ENCODE data around the gene ERO1A.
A peak's percentile ranks its signal among the peaks of the same experiment; 100 is the strongest.

ERO1A gene

GRCh38 chr14:52694761-52695480 is 437 bp downstream of the ERO1A start:
- no peaks in the 10 kb centered on the region for H3K9me3 ChIP-seq
- no peaks in the 10 kb centered on the region for H3K36me3 ChIP-seq
- H3K27ac ChIP-seq = peak overlapping the region; percentile 98
- peak overlapping the region; percentile 73 to 95 for H3K4me3 ChIP-seq (ENCODE audit: low read depth in 1 of 2, low read length in 1 of 2)
- no peaks in the 10 kb centered on the region for H3K27me3 ChIP-seq
- TF ChIP-seq CTCF (IDR thresholded peaks at IDR 0.05) = peak; percentile 22
- H3K4me1 ChIP-seq (ENCODE audit: control insufficient read depth in 1 of 2, insufficient read depth in 1 of 2, low read depth in 1 of 2, low read length in 1 of 2) = peaks cover 53 to 57% of the 10 kb centered on the region in 2 experiments

GRCh38 chr14:52693532-52693931 is 1.8 kb downstream of the ERO1A start:
- peak overlapping the region; percentile 98 for H3K27ac ChIP-seq
- H3K4me3 ChIP-seq (ENCODE audit: low read depth in 1 of 2, low read length in 1 of 2) = no peak overlapping the region
- no peaks in the 10 kb centered on the region for H3K27me3 ChIP-seq
- H3K36me3 ChIP-seq = no peaks in the 10 kb centered on the region
- no peak for TF ChIP-seq CTCF (IDR thresholded peaks at IDR 0.05)
- H3K9me3 ChIP-seq = no peaks in the 10 kb centered on the region
- H3K4me1 ChIP-seq (ENCODE audit: control insufficient read depth in 1 of 2, insufficient read depth in 1 of 2, low read depth in 1 of 2, low read length in 1 of 2) = peaks cover 53 to 57% of the 10 kb centered on the region in 2 experiments

- TF ChIP-seq CTCF (IDR thresholded peaks at IDR 0.05) = no peak
- Histone ChIP-seq H3K4me1 (ENCODE audit: control insufficient read depth in 1 of 2, insufficient read depth in 1 of 2, low read depth in 1 of 2, low read length in 1 of 2) (peaks cover 53 to 57% of the 10 kb centered on the region in 2 experiments), H3K4me3 (ENCODE audit: low read depth in 1 of 2, low read length in 1 of 2) (no peak overlapping the region), H3K27ac (peak overlapping the region; percentile 98), H3K9me3 (no peaks in the 10 kb centered on the region), H3K27me3 (no peaks in the 10 kb centered on the region), H3K36me3 (no peaks in the 10 kb centered on the region)
Observed at GRCh38 chr14:52693036-52693435, 2.3 kb downstream of the ERO1A start.

GRCh38 chr14:52692248-52692962 is 3.0 kb downstream of the ERO1A start:
- no peaks in the 10 kb centered on the region for H3K36me3 ChIP-seq
- peak overlapping the region in 1 of 2 experiments; percentile 5 for H3K4me3 ChIP-seq (ENCODE audit: low read depth in 1 of 2, low read length in 1 of 2)
- TF ChIP-seq CTCF (IDR thresholded peaks at IDR 0.05) = no peak
- no peaks in the 10 kb centered on the region for H3K9me3 ChIP-seq
- H3K4me1 ChIP-seq (ENCODE audit: control insufficient read depth in 1 of 2, insufficient read depth in 1 of 2, low read depth in 1 of 2, low read length in 1 of 2) = peaks cover 51 to 52% of the 10 kb centered on the region in 2 experiments
- H3K27me3 ChIP-seq = no peaks in the 10 kb centered on the region
- H3K27ac ChIP-seq = peak overlapping the region; percentile 98

- Histone ChIP-seq H3K9me3 (no peaks in the 10 kb centered on the region), H3K4me3 (ENCODE audit: low read depth in 1 of 2, low read length in 1 of 2) (no peak overlapping the region), H3K36me3 (no peaks in the 10 kb centered on the region), H3K27me3 (no peaks in the 10 kb centered on the region), H3K27ac (peak overlapping the region; percentile 98), H3K4me1 (ENCODE audit: control insufficient read depth in 1 of 2, insufficient read depth in 1 of 2, low read depth in 1 of 2, low read length in 1 of 2) (peaks cover 39 to 40% of the 10 kb centered on the region in 2 experiments)
- TF ChIP-seq CTCF (IDR thresholded peaks at IDR 0.05) = no peak
Observed at GRCh38 chr14:52690983-52691760, 4.2 kb downstream of the ERO1A start.

Measured in neutrophil (primary cell).